NCI-H2171 (cell line): Measurements from ENCODE around the gene SLC38A10.
A peak's percentile ranks its signal among the peaks of the same experiment; 100 is the strongest.

ENCODE experiments used
- DNase-seq: peaks from one replicate; lab custom pipeline; 2025; lab: John Stamatoyannopoulos, UW

The SLC38A10 gene

GRCh38 chr17:81207610-81208581 lies 87.2 kb downstream of the SLC38A10 start:
- peak; percentile 60 for DNase-seq

- no peak for DNase-seq
Measured at GRCh38 chr17:81206657-81207056, 88.5 kb downstream of the SLC38A10 start.

- DNase-seq = no peak
Measured at GRCh38 chr17:81206166-81206565, 88.9 kb downstream of the SLC38A10 start.

- DNase-seq = no peak
Measured at GRCh38 chr17:81204578-81204977, 90.5 kb downstream of the SLC38A10 start.

GRCh38 chr17:81203136-81203535 lies 92.0 kb downstream of the SLC38A10 start:
- no peak for DNase-seq

- DNase-seq = no peak
Measured at GRCh38 chr17:81202318-81202717, 92.8 kb downstream of the SLC38A10 start.

- DNase-seq = peak; percentile 21
Measured at GRCh38 chr17:81200695-81201580, 94.2 kb downstream of the SLC38A10 start.

GRCh38 chr17:81200201-81200600 lies 94.9 kb downstream of the SLC38A10 start:
- no peak for DNase-seq

GRCh38 chr17:81199482-81199830 lies 95.7 kb downstream of the SLC38A10 start:
- DNase-seq = no peak

GRCh38 chr17:81198826-81199481 lies 96.2 kb downstream of the SLC38A10 start:
- no peak for DNase-seq

- DNase-seq = no peak
Measured at GRCh38 chr17:81197831-81198490, 97.1 kb downstream of the SLC38A10 start.

- DNase-seq = no peak
Measured at GRCh38 chr17:81197409-81197795, 97.7 kb downstream of the SLC38A10 start.

- DNase-seq = no peak
Measured at GRCh38 chr17:81196505-81197408, 98.3 kb downstream of the SLC38A10 start.

- no peak for DNase-seq
Measured at GRCh38 chr17:81195941-81196495, 99.1 kb downstream of the SLC38A10 start.
